NK-92 (cell line): ENCODE data around the gene NUDT13.
A peak's percentile ranks its signal among the peaks of the same experiment; 100 is the strongest.

Source experiments
- DNase-seq: peaks from one replicate; lab custom pipeline; 2025; ENCODE audit not compliant: unreplicated experiment; lab: John Stamatoyannopoulos, UW

The NUDT13 gene

DNA sequence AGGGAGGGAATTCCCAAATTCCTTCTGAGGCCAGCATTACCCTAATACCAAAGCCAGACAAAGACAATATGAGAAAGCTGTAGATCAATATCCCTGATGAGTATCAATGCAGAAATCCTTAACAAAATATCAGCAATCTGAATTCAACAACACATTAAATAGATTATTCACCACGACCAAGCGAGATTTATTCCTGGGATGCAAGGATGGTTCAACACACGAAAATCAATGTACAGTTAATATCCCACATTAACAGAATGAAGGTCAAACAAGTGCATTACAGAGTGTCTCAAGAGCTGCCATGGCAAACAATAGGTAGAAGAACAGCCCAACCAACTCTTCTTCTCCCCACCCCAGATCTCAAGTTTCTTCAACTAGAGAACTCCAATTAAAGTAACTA is 51.4 kb downstream of the NUDT13 start:
- DNase-seq: no peak

DNA sequence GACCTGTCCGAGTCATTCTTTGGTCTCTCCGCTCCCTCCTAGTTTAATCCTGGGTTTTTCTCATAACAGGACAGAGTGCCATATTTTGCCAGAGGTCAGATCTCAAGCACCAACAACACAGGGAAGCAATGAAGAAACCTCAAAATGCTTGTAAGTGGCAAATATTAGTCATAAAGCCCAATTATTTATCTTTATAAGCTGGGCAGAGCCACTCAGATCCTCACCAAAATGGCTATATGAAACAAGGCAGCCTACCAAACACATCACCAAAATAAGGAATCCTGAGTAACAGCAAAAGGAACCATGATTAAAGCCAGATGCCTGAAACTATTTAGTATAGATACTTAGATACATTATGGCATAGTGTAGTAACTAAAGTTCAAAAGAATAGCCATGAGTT is 52.8 kb downstream of the NUDT13 start:
- DNase-seq: no peak

DNA sequence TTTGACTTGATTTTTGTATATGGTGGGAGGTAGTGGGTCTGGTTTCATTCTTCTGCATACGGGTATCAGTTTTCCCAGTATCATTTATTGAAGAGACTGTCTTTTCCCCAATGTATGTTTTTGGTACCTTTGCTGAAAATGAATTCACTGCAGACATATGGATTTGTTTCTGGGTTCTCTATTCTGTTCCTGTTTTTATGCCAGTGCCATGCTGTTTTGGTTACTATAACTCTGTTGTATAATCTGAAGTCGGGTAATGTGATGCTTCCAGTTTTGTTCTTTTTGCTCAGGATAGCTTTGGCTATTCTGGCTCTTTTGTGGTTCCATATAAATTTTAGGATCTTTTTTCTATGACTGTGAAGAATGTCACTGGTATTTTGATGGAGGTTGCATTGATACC is 56.7 kb downstream of the NUDT13 start:
- no peak for DNase-seq

DNA sequence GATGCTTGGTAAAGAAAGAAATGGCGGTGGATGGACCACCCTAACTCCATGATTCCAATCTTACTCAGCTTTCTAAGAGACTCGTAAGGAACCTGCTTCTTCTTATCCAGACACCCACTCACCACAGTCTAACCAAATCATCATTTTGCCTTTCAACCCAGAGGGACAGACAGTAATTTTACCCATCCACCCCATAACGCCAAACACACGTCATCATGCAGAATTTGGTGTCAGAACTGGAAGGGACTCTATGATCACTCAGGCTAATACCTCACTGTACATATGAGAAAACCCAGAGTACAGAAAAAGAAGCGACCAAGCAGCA is 57.2 kb downstream of the NUDT13 start:
- DNase-seq: no peak

DNA sequence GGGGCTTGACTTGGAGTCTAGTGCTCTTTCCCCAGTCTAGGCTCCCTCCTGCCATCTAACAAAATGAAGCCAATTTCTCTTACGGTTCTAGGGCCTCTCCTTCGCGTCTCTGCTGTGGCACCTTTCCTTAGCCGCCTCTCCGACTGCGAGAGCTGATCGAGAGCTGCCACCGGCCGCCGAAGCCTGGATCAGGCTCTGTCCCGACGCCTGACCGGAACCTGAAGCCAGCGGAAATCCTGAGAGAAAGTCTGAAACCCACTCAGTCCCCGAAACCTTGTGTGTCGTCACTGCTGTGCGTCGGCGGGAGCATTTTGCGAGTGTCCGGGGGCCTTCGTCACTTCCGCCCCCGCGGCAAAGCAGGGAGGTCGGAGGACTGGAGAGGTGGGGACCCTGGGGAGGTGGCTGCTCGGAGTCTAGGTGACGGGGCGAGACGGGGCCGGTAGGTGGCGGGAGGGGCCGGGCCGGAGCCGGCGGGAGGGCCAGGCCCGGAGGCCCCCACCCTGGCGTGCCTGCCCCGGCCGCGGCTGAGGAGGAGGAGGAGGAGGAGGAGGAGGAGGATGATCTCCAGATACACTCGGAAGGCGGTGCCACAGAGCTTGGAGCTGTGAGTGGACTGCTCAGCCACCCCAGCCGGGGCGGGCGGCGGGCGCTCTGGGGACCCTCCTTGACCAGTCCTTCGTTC is 57.7 kb downstream of the NUDT13 start, which contains the start of the genes ECD and FAM149B1:
TSS of gene ECD (minus strand) at position 226 of the 682 bp plus-strand sequence. CDS start 4,071 bp downstream, outside the sequence.
TSS of gene FAM149B1 (plus strand) at position 337 of the 682 bp plus-strand sequence. CDS start at position 558, 221 bp downstream.
- peak; percentile 27 for DNase-seq

DNA sequence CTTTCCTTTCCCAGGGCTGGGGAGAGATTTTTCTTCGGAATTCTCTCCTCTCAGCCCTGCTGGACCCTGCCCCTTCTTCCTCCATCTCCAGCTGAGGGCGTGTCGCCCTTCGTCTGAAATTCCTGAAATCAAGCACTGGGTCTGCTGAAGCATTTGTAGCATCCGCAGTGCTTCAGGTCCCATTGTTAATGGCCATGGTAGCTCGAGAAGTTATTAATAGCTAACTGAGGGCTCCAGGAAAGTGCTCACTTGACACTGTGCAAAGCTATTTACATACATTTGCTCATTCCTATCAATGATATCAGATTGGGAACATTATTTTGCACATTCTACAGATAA is 58.2 kb downstream of the NUDT13 start:
- DNase-seq: no peak

DNA sequence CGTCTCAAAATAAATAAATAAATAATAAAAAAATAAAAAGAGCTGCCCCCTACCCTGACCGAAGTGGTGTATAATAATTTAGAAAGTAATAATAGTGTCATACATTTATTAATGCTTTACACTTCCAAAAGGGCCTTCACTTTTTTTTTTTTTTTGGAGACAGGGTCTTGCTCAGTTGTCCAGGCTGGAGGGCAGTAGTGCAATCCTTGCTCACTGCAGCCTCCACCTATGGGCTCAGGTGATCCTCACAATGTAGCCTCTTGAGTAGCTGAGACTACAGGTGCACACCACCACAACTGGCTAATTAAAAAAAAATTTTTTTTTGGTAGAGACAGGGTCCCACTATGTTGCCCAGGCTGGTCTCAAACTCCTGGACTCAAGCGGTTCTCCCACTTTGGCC is 59.1 kb downstream of the NUDT13 start:
- no peak for DNase-seq

DNA sequence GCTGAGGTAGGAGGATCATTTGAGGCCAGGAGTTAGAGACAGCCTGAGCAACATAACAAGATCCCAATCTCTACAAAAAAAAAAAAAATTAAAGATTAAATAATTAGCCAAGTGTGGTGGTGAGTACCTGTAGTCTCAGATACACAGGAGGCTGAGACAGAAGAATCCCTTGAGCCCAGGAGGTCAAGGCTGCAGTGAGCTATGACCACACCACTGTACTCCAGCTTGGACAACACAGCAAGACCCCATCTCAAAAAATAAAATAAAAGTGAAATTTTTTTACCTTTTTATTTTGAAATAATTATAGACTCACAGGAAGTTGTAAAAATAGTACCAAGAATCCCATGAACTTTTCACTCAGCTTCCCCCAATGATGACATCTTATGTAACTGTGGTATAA is 62.6 kb downstream of the NUDT13 start:
- DNase-seq: no peak

DNA sequence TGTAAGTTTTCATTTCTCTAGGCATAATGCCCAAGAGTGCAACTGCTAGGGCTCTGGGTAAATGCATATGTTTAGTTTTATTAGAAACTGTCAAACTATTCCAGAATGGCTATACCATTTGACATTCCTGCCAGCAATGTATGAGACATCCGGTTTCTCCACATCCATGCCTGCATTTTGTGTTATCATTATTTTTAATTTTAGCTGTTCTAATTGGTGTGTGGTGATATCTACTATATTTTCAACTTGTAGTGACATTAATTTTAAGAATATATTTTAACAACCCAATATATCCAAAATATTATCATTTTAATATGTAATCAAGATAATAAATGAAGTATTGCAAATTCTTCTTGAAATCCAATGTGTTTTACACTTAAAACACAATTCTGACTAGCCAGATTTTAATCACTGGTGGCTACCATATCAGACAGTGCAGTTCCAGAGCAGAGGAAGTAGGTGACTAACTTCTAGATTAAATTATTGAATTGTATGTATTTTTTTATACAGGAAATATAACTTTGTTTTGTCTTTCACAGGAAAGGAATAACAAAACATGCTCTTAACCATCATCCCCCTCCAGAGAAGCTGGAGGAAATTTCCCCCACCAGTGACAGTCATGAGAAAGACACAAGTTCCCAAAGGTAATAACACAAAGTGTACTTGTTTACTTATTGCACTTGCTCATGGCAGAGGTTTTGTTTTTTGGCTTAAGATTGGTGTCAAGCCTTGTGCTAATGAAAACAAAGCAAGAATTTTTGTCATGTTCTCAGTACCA is 64.1 kb downstream of the NUDT13 start:
- no peak for DNase-seq
